SK-N-SH (cell line): Measurements from ENCODE around the gene ZNF496. TPM values are rescaled to one million over a fixed set of nuclear protein-coding genes. Genes with fewer than 3 reads are reported as not detected.

ENCODE experiments used
- CTCF ChIA-PET: fragments of 300-600, 350-600 bp; formaldehyde crosslinking; extraction: SDS; loops from one replicate; lab custom pipeline; 2021; lab: Yijun Ruan, JAX
- POLR2A ChIA-PET: fragments of 350-600 bp; sonication (Branson Sonifier 250); formaldehyde crosslinking; extraction: SDS; loops from one replicate; lab custom pipeline; 2020; ENCODE audit warnings: antibody characterized with exemption, inconsistent platforms; lab: Yijun Ruan, JAX
- DNase-seq: peaks from one replicate; pipeline ENCODE4 v3.0.0; 2012
- H2AFZ ChIP-seq: fragments of 200-600 bp; sonication (generic); 2 replicates; pipeline ENCODE4 v1.8.1; 2016; ENCODE audit warnings: antibody characterized with exemption, mild to moderate bottlenecking, low read depth
- H3F3A ChIP-seq: fragments of 200-600 bp; sonication (generic); replicated peaks from 2 replicates; pipeline ENCODE3; 2016; ENCODE audit warnings: antibody characterized with exemption, mild to moderate bottlenecking; ENCODE audit not compliant: insufficient read depth
- H3K27ac ChIP-seq, 2 experiments: fragments of 200-500 bp in 1 of 2; fragments of 200-600 bp in 1 of 2; sonication (Bioruptor generic) in 1 of 2; sonication (generic), shearing (Covaris generic) in 1 of 2; 2 replicates each; pipeline versions ENCODE4 v1.5.1 to v1.6.1; 2014 to 2016; ENCODE audit warnings: low read depth in 2 of 2, inconsistent platforms in 1 of 2, low read length in 1 of 2, mild to moderate bottlenecking in 1 of 2, mixed read lengths in 1 of 2
- H3K27me3 ChIP-seq: fragments of 200-600 bp; sonication (generic), shearing (Covaris generic); 2 replicates; pipeline ENCODE4 v1.6.1; 2016; ENCODE audit warnings: mixed run types; ENCODE audit not compliant: insufficient read depth
- H3K36me3 ChIP-seq, 2 experiments: fragments of 200-500 bp in 1 of 2; fragments of 200-600 bp in 1 of 2; sonication (Bioruptor generic) in 1 of 2; sonication (generic) in 1 of 2; replicated peaks in 1 of 2; 2 replicates each; pipeline versions ENCODE3 to v1.5.1; 2014 to 2016; ENCODE audit warnings: low read length in 1 of 2, mild to moderate bottlenecking in 1 of 2; ENCODE audit not compliant: insufficient read depth in 2 of 2, control insufficient read depth in 1 of 2
- H3K4me1 ChIP-seq, 2 experiments: fragments of 200-500 bp in 1 of 2; fragments of 200-600 bp in 1 of 2; sonication (Bioruptor generic) in 1 of 2; sonication (generic), shearing (Covaris generic) in 1 of 2; 2 replicates each; pipeline versions ENCODE4 v1.5.1 to v1.6.1; 2014 to 2016; ENCODE audit warnings: low read depth in 1 of 2, low read length in 1 of 2, mixed run types in 1 of 2; ENCODE audit not compliant: insufficient read depth in 2 of 2, control insufficient read depth in 1 of 2
- H3K4me2 ChIP-seq: fragments of 200-600 bp; sonication (generic), shearing (Covaris generic); 2 replicates; pipeline ENCODE4 v1.6.1; 2017; ENCODE audit warnings: mixed run types
- H3K4me3 ChIP-seq, 2 experiments: fragments of 200-500 bp in 1 of 2; fragments of 200-600 bp in 1 of 2; sonication (Bioruptor generic) in 1 of 2; sonication (generic), shearing (Covaris generic) in 1 of 2; 2 replicates each; pipeline versions ENCODE4 v1.5.1 to v1.8.1; 2014 to 2016; ENCODE audit warnings: low read depth in 2 of 2, inconsistent platforms in 1 of 2, low read length in 1 of 2, mild to moderate bottlenecking in 1 of 2, mixed read lengths in 1 of 2, moderate library complexity in 1 of 2
- H3K79me2 ChIP-seq: fragments of 200-600 bp; sonication (generic); 2 replicates; pipeline ENCODE4 v1.8.1; 2017; ENCODE audit warnings: mild to moderate bottlenecking; ENCODE audit not compliant: insufficient read depth
- H3K9ac ChIP-seq: fragments of 200-600 bp; sonication (generic); 2 replicates; pipeline ENCODE4 v1.6.1; 2017; ENCODE audit warnings: mixed run types
- H3K9me2 ChIP-seq: fragments of 200-600 bp; sonication (generic); 2 replicates; pipeline ENCODE4 v1.6.1; 2017; ENCODE audit warnings: mixed run types
- H3K9me3 ChIP-seq: fragments of 200-600 bp; sonication (generic); 2 replicates; pipeline ENCODE4 v1.6.1; 2017; ENCODE audit warnings: mixed run types, mild to moderate bottlenecking, moderate library complexity
- H4K20me1 ChIP-seq: fragments of 200-600 bp; sonication (generic); 2 replicates; pipeline ENCODE4 v1.6.1; 2017; ENCODE audit warnings: mild to moderate bottlenecking, mixed run types; ENCODE audit not compliant: insufficient read depth
- CHD2 ChIP-seq: fragments of 150-350 bp; IDR thresholded peaks from 2 replicates; pipeline ENCODE4 v1.6.1; 2018; ENCODE audit warnings: low read length; ENCODE audit not compliant: partially characterized antibody
- EP300 ChIP-seq, 2 experiments: IDR thresholded peaks; 2 replicates each; pipeline versions ENCODE4 v1.4.0 to v1.6.1; 2012; ENCODE audit warnings: borderline replicate concordance in 1 of 2, low read depth in 1 of 2, low read length in 1 of 2
- EZH2phosphoT487 ChIP-seq: fragments of 200-600 bp; sonication (generic); IDR thresholded peaks from 2 replicates; pipeline ENCODE4 v1.6.1; 2017; ENCODE audit warnings: low read depth, mixed run types, mild to moderate bottlenecking, antibody characterized with exemption, moderate library complexity, borderline replicate concordance
- FOSL2 ChIP-seq: IDR thresholded peaks from 2 replicates; pipeline ENCODE4 v1.4.0; 2012; ENCODE audit warnings: low read depth, mild to moderate bottlenecking, moderate library complexity, borderline replicate concordance
- FOXJ3 ChIP-seq: sonication (generic); formaldehyde crosslinking; IDR thresholded peaks from 2 replicates; pipeline ENCODE4 v1.5.1; 2020; ENCODE audit warnings: mild to moderate bottlenecking, missing genetic modification reagents
- IRF3 ChIP-seq: fragments of 150-350 bp; IDR thresholded peaks from 2 replicates; pipeline ENCODE4 v1.6.1; 2016; ENCODE audit warnings: mild to moderate bottlenecking, low read depth, low read length
- MAX ChIP-seq: IDR thresholded peaks from 2 replicates; pipeline ENCODE4 v1.4.0; 2012; ENCODE audit warnings: low read depth
- MEF2A ChIP-seq: IDR thresholded peaks from 2 replicates; pipeline ENCODE4 v1.4.0; 2012; ENCODE audit warnings: low read depth, borderline replicate concordance
- NFIC ChIP-seq: IDR thresholded peaks from 2 replicates; pipeline ENCODE4 v1.4.0; 2012; ENCODE audit warnings: borderline replicate concordance
- PBX3 ChIP-seq: IDR thresholded peaks from 2 replicates; pipeline ENCODE4; 2012
- RCOR1 ChIP-seq: fragments of 150-350 bp; IDR thresholded peaks from 2 replicates; pipeline ENCODE4 v1.6.1; 2017; ENCODE audit warnings: antibody characterized with exemption, low read length
- RFX5 ChIP-seq: IDR thresholded peaks from 2 replicates; pipeline ENCODE4 v1.6.1; 2012; ENCODE audit warnings: mild to moderate bottlenecking, improper control_type of control experiment, low read length
- RXRA ChIP-seq: IDR thresholded peaks from 2 replicates; pipeline ENCODE4 v1.4.0; 2012; ENCODE audit warnings: low read depth, mild to moderate bottlenecking, borderline replicate concordance
- SIN3A ChIP-seq: IDR thresholded peaks from 2 replicates; pipeline ENCODE4 v1.6.1; 2012; ENCODE audit warnings: low read depth, mild to moderate bottlenecking, low read length, moderate library complexity, borderline replicate concordance
- TCF12 ChIP-seq: IDR thresholded peaks from 2 replicates; pipeline ENCODE4 v1.4.0; 2012
- USF1 ChIP-seq: IDR thresholded peaks from 2 replicates; pipeline ENCODE4 v1.4.0; 2012; ENCODE audit warnings: low read depth, borderline replicate concordance
- ZBTB33 ChIP-seq: IDR thresholded peaks from 2 replicates; pipeline ENCODE4 v1.4.0; 2012; ENCODE audit warnings: low read depth, borderline replicate concordance
- WGBS: methylation state at CpG from one replicate; pipeline ENCODE4 v1.1.6; 2017; ENCODE audit warnings: low lambda C conversion rate; 5-methylcytosine and 5-hydroxymethylcytosine counted together
- polyA plus RNA-seq, 3 experiments: library from polyadenylated mRNA; depleted of rRNA; stranded (reverse); fragments of >200 nt; gene quantifications; 2 replicates each; pipeline ENCODE4 v1.2.3, GENCODE V29; 2012

Gene ZNF496
- polyA plus RNA-seq, 1 of the 3 experiments (the other 2 are of a cell fraction) = 23.2 TPM

GRCh38 chr1:247352175-247352574 lies 20.5 kb upstream of the ZNF496 start:
- Histone ChIP-seq H3K9me3 (no peaks in the 10 kb centered on the region), H3K4me3 (no peak overlapping the region), H3K9me2 (no peaks in the 10 kb centered on the region), H3K4me1 (no peaks in the 10 kb centered on the region), H4K20me1 (no peaks in the 10 kb centered on the region), H3K36me3 (no peaks in the 10 kb centered on the region), H3K27ac (no peak overlapping the region), H3F3A (no peaks in the 10 kb centered on the region), H2AFZ (no peak overlapping the region), H3K79me2 (no peaks in the 10 kb centered on the region), H3K27me3 (no peaks in the 10 kb centered on the region), H3K4me2 (no peak overlapping the region), H3K9ac (no peak overlapping the region)
- ChIA-PET CTCF (interaction anchor here (0.9 to 1.5 kb wide), 2 partner anchors 21 to 37 kb away, joined by 3 to 4 read pairs; no protein-coding TSS in a partner anchor), POLR2A (no interaction called here)
- TF ChIP-seq RCOR1 (no peak), MAX (no peak), FOXJ3 (CRISPR knock-in tag) (no peak), NFIC (no peak), USF1 (no peak), MEF2A (no peak), TCF12 (no peak), EZH2phosphoT487 (no peak), ZBTB33 (no peak), IRF3 (no peak), PBX3 (no peak), SIN3A (no peak), FOSL2 (no peak), EP300 (IDR thresholded peaks at IDR 0.05; ENCODE audit: borderline replicate concordance in 1 of 2, low read depth in 1 of 2, low read length in 1 of 2) (no peak), RFX5 (no peak), RXRA (no peak), CHD2 (no peak)
- DNase-seq = no peak
- WGBS = 79% methylated on average over 3 of the region's 3 CpGs
